Activated CD4-positive, CD25-positive, alpha-beta regulatory T cell (primary cell): ENCODE results near the gene TUBD1.
A peak's percentile ranks its signal among the peaks of the same experiment; 100 is the strongest.
"Not testable (repeated sequence)": the region's sequence is repeated elsewhere in the genome, so short reads cannot be mapped to it uniquely, and the experiment has no call there.

Experiments
- DNase-seq, 4 experiments: peaks; one replicate each; lab custom pipeline; 2025; lab: John Stamatoyannopoulos, UW

Gene TUBD1, protein sequence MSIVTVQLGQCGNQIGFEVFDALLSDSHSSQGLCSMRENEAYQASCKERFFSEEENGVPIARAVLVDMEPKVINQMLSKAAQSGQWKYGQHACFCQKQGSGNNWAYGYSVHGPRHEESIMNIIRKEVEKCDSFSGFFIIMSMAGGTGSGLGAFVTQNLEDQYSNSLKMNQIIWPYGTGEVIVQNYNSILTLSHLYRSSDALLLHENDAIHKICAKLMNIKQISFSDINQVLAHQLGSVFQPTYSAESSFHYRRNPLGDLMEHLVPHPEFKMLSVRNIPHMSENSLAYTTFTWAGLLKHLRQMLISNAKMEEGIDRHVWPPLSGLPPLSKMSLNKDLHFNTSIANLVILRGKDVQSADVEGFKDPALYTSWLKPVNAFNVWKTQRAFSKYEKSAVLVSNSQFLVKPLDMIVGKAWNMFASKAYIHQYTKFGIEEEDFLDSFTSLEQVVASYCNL

DNA sequence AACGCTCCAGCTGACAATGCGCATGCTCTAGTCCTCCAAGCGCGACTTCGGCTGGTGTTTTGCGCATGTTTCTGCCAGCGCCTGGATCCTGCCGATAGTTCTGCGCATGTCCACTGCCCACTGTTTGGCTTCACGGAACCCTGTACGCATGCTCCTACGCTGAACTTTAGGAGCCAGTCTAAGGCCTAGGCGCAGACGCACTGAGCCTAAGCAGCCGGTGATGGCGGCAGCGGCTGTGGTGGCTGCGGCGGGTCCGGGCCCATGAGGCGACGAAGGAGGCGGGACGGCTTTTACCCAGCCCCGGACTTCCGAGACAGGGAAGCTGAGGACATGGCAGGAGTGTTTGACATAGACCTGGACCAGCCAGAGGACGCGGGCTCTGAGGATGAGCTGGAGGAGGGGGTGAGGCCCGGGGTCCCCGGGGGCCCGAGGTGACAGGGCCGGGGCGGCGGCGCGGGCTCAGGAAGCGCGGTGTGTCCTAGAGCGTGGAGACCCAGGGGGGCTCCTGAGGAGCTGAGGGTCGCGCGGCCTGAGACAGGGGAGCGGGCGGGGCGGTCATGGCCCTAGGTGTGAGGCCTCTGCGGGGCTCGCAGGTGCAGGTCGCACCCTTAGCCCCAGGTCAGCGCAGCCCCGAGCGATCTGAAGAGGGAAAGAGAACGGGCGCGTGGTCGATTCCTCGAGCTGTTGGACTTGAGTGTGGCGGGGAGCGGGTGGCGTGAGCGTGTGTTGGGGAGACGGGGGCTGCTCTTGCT, at the start of gene TUBD1, which contains the start of gene RPS6KB1:
TUBD1 (minus strand) TSS at position 20 of the 752 bp plus-strand sequence. CDS start 1,941 bp downstream, outside the sequence.
RPS6KB1 (plus strand) TSS at position 198 of the 752 bp plus-strand sequence; CDS start at position 262, 64 bp downstream.
- peak; percentile 82 to 91 (median 89) for DNase-seq

DNA sequence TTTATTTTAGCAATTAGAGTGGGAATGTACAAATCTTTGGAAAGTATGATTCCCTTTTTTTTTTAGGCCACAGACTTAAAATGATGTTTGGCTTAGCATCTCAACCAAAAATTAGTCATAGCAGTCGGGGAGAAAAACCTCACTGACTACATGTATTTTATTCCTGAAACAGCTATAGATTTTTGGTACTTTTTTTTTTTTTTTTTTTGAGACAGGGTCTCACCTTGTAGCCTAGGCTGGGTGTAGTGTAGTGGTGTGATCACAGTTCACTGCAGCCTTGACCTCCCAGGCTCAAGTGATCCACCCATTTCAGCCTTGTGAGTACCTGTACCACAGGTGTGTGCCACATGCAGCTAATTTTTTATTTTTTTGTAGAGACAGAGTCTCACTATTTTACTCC, 48.4 kb upstream of the TUBD1 start:
- DNase-seq, result no peak

DNA sequence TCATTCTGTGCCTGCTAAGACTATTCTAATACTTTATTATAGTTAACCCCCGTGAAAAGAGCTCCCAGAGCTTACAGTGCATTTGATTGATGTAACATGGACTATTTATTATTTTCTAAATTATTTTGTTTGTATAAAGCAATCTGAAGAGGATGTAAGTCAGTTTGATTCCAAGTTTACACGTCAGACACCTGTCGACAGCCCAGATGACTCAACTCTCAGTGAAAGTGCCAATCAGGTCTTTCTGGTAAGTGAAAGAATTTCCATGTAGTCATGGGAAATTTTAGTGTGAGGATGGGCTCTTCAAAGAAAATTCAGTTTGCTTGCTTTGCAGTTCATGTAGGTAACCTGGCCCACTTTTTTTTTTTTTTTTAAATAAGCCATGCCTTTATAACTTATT, 48.0 kb upstream of the TUBD1 start:
- DNase-seq, result not testable (repeated sequence)

DNA sequence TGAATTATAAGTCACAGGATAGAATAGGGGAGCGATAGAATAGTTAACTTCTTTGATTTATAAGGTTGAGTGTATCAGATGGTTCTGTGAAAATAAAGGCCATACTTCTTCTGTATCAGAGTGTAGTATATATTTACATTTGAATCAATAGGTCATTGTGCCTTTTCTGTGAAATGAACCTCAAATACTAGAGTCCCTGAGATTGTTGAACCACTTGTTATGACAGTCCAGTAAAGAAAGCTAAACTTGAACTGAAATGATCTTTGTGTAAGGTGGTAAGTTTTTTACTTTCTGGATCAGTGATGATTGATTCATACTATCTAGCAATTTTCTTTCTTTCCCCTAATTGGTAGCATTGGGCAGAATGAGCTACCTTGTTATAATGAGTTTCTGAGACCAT, 40.6 kb upstream of the TUBD1 start:
- DNase-seq, result not testable (repeated sequence)

DNA sequence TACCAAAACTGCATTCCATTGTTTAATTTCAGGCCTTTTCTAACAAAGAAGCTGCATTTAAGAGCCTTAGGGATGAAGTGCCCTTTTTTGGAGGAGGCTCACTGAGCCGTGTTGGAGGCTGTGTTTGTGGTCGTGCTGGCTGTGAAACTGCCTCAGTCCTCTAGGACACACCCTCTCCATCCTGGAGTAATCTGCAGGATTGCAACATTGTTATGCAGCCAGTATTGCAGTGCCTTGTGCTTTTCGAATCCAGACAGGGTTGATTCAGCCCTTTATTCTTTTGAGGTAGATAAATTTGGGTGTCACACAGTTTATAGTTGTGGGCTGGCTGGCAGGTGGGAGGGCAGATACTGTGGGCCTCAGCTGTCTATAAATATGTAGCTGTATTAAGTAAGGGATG, 38.0 kb upstream of the TUBD1 start:
- DNase-seq, result not testable (repeated sequence)

DNA sequence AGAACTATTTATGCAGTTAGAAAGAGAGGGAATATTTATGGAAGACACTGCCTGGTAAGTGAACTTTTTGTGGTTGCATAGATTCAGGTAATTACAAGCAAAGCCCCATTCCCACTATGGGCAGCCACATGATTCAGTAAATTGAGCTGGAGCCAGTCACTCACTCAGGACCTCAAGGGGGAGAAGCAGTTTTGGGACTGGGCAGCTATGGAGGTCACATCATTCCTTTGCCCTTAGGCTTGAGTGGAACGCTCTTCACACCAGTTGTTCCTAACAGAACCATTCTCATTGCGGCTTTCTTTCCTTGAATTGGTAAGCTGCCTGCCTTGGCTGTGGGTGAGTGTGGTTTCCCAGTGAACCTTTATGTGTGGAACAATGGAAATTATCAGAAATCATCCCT, 37.4 kb upstream of the TUBD1 start:
- DNase-seq, result not testable (repeated sequence)

DNA sequence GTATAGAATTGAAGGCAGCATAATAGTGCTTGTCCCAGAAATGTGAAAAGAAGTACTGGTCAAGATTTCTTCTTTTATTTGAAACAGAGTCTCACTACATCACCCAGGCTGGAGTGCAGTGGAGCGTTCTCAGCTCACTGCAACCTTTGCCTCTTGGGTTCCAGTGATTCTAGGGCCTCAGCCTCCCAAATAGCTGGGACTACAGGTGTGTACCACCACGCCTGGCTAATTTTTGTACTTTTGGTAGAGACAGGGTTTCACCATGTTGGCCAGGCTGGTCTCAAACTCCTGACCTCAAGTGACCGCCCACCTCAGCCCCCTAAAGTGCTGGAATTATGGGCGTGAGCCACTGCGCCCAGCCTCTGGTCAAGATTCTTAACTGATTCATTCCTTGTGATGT, 27.9 kb upstream of the TUBD1 start:
- not testable (repeated sequence) for DNase-seq

DNA sequence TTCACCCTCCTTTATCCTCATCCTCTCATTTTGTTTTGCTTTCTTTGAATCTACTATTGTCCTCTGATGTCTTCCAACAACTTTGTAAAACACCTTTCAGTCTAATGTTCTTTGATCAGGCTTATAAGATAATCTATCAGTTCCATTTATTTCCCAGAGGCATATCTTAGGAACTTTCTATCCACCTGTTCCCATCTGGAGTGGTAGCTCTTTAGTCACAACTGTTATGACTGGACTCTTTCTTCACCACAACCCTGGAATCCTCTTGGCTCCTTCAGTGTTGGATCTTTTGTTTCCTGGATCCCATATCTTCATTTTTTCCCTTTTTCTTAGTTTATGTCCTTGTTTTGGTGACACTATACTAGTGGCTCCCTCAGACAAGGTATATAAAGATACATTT, 23.7 kb upstream of the TUBD1 start:
- DNase-seq, result no peak

DNA sequence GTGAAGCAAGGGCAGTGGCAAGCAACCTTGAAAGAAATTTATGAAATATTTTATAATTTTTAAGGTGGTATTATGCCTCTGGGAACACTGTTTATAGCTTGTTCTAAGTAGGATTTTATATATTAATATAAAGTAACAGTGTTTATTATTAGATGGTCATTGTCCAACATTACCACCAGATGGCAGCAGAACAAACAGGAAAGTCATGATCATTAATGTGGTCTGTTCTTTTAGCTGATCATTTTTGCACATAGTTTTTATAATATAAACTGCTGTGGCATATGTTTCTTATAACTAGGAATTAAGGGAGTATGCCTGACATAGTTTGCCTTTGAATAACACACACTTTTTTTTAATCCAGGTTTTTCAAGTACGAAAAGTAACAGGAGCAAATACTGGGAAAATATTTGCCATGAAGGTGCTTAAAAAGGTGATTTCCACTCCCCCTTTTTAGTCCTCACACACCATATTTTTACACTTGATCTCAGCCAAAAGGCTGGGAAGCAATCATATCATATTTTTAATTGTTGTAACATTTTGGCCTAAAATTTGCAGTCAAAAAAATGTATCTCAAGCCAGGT, 21.6 kb upstream of the TUBD1 start:
- DNase-seq, result no peak

DNA sequence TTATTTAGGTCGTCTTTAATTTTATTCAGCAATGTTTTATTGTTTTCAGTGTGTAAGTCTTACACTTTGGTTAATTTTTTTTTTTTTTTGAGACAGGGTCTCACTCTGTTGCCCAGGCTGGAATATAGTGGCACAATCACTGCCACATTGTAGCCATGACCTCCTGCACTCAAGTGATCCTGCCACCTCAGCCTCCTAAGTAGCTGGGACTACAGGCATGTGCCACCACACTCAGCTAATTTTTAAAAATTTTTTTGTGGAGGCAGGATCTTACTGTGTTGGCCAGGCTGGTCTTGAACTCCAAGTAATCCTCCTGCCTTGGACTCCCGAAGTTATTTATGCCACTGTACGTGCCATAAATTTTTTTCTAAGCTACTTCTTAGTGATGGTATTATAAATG, 14.7 kb upstream of the TUBD1 start:
- DNase-seq, result no peak

DNA sequence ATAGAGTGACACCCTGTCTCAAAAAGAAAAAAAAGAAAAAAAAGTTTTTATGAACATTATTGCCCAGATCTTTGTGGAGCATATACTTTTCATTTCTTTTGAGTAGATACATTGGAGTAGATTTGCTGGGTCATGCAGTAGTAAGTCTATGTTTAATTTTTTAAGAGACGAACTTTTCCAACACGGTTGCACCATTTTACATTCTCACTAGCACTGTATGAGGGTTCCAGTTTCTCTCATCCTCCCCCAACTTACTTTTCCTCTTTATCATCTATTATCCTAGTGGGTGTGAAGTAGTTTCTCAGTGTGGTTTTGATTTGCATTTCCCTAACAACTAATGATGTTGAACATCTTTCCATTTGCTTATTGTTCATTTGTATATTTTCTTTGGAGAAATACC, 10.7 kb upstream of the TUBD1 start:
- DNase-seq, result no peak

DNA sequence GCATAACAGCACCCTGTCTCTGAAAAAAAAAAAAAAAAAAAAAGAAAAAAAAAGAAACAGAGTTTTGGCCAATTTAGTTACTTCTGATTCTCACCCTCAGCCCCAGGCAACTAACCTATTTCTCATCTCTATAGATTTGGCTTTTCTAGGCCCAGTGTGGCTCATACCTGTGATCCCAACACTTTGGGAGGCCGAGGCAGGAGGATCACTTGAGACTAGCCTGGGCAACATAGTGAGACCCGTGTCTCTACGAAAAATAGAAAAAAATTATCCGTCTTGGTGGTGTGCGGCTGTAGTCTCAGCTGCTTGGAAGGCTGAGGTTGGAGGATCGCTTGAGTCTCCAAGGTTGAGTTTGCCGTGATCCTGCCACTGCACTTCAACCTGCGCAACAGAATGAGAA, 8.9 kb upstream of the TUBD1 start:
- DNase-seq, result no peak

DNA sequence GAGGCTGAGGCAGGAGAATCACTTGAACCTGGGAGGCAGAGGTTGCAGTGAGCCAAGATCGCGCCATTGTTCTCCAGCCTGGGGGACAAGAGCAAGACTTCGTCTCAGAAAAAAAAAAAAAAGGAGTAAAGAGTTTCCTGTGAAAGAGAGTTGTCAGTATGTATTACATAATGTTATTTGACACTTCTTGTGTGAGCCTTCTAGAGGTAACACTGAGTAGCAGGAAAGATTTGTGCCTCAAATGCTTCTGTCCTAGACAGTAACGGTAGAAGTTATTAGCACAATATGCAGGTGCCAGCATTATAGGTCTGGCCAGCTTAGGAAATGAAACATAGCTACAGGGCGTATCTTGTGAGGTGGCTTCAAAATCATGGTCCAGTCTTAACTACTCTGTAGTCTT, 6.4 kb upstream of the TUBD1 start:
- DNase-seq, result no peak

DNA sequence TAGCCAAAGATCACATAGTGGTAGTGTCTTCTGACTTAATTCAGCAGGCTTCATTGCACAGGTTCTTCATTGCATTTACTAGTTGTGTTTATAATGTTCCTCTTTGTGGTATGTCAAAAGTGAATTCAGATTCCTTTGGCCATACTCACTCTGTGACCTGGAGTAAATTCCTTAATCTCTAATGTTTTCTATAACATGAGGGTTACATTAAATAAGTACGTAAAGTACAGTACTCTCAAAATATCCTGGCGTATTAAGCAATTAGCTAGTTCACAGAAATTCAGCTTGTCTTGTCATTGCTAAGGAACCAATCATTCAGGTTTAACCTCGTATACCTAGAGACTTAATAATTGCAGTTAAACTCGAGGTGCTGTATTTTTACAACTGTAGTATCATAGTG, 4.3 kb upstream of the TUBD1 start:
- DNase-seq, result no peak

DNA sequence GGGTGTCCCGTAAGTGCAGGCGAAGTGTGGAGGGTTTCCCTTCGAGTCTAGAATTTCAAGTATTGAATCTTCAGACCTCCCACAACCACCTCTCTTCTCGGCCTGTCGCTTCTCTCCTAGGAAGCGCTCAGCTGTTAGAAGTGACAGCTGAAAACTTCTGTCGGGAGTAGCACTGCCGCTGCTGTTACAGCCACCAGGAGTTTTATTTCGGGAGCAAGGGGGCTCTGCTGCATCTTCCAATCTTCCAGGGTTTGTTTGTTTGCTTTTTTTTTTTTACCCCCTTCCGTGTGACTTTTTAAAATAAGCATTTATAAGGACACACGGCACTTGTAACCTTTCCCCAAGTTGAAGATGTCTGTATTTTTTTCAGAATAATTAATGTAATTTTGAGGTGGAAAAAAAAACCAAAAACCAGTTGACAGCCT, 945 bp upstream of the TUBD1 start:
- DNase-seq, result no peak

DNA sequence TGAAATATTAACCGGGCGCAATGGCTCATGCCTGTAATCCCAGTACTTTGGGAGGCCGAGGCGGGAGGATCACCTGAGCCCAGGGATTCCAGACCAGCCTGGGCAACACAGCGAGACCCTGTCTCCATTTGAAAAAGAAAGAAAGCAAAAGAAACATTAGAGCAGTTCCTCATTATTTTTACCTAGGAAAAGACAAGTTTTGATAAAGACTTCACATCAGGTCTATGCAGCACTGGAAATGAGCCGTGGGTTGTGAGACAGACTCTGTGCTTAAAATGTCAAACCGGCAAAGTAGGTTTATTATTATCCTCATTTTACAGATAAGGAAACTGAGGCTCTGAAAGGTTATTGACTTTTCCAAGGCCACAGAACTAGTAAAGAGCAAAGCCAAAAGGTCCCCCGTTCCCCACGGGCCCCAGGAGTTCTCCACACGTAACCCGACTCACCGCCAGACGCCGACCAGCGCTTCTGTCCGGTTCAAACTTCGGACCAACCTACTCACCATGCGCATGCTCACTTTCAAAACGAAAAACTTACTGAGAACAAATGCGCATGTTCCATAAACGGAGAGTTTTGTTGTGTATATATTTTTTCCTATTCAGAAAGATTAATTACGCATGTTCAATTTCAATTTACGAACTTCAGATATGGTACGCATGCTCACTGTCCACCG, 356 bp downstream of the TUBD1 start:
- DNase-seq, result no peak

DNA sequence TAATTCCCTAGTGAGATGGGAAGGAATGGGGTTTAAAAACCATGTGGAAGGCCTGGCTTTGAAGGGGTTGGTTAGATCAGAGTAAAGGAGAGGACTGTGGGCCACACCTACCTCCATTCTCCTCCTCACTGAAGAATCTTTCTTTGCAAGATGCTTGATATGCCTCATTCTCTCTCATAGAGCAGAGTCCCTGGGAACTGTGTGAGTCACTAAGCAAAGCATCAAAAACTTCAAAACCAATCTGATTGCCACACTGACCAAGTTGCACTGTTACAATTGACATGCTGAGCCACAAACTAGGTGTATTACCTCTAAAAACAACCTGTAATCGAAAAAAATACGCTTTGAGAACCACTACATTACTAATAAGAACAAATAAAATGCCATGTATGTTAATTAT, 2.0 kb downstream of the TUBD1 start:
- DNase-seq, result no peak

DNA sequence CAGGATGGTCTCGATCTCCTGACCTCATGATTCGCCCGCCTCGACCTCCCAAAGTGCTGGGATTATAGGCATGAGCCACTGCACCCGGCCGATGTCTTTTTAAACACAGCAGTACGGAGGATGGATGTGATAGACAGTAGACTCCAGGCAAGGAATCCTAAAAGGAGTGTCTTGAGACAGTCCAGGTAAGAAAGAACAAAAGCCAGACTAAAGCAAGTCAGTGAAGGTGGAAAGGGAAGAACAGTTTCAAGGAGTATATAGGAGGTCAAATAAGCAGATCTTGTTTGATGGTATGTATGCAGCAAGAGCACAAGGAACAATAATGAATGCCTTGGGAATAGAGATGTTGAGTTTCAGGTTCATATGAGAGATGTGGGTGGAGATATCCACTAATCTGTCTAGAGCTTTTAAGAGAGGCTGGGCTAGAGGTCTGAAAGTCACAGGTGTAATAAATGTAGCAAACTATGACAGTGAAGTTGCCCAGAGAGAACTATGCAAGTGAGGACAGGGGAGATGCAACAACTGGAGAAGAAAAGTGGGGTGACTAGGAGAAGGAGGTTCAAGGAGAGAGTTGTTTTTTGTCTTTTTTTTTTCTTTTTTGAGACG, 4.5 kb downstream of the TUBD1 start:
- DNase-seq, result no peak

DNA sequence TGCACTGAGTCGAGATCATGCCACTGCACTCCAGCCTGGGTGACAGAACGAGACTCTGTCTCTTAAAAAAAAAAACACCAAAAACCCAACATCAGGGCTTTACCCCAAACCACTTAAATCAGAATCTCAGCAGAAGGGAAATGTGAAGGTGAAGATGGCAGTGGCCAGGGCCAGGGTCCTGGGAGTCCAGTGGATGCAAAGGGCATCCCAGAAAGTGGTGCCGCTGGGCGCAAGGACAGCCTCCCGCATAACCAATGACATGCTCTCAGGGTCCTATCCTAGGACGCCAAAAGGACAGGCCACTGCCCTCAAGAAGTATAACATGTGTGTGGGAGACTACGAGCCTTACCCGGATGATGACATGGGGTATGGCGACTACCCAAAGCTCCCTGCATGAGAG, 7.9 kb downstream of the TUBD1 start:
- no peak for DNase-seq

DNA sequence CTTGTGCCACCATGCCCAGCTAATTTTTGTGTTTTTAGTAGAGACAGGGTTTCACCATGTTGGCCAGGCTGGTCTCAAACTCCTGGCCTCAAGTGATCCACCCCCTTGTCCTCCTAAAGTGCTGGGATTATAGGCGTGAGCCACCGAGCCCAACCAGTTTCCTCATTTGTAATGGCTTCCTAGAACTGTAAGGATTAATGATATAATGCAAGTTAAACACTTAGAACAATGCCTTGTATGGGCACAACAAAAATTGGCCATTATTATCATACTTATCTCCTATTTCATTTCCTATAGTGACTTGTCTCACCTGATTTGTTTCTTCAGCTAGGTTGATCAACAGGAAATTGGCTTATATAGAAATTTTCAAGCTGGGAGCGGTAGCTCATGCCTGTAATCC, 14.1 kb downstream of the TUBD1 start:
- no peak for DNase-seq

DNA sequence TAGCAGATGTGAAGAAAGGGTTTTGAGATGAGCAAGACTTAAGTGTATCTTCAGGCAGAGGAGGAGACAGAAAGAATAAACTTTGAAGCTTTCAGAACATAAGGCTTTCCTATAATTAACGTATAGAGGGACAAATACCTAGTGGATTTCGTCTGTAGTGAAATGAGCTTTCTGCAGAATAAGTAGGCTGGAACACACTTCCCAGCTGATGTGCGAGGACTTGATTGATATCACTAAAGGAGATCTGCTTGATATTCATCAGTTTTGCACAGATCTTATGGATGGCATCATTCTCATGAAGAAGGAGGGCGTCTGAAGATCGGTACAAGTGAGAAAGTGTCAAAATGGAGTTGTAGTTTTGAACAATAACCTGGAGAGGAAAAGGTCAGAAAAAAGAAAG, 14.8 kb downstream of the TUBD1 start:
- DNase-seq, result no peak

DNA sequence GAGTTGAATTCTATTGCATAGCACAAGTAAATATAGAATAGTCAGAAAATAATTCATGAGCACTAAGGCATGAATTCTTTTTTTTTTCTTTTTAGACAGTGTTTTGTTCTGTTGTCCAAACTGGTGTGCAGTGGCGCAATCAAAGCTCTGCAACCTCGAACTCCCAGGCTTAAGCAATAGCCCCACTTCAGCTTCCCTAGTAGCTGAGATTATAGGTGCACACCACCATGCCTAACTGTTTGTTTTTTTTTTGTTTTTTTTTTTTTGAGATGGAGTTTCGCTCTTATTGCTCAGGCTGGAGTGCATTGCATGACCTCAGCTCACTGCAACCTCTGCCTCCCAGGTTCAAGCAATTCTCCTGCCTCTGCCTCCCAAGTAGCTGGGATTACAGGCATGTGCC, 16.6 kb downstream of the TUBD1 start:
- DNase-seq, result no peak
